LNCaP clone FGC (cell line): ENCODE data around the gene SLC43A3.

ENCODE experiments used
- DNase-seq: peaks from one replicate; pipeline ENCODE4 v3.0.0-alpha.2; 2011; ENCODE audit warnings: low read depth
- H3K4me3 ChIP-seq: 2 replicates; pipeline ENCODE4 v1.5.1; 2011; ENCODE audit warnings: mild to moderate bottlenecking, low read depth, low read length, control low read depth
- CTCF ChIP-seq: IDR thresholded peaks from 2 replicates; pipeline ENCODE4 v1.5.1; 2012; ENCODE audit warnings: mild to moderate bottlenecking; ENCODE audit not compliant: control insufficient read depth, insufficient read depth; ENCODE audit errors: extremely low read depth

Gene SLC43A3

GRCh38 chr11:57459164-57460021 lies 32.5 kb upstream of the SLC43A3 start:
- H3K4me3 ChIP-seq, result peak overlapping the region; percentile 70
- TF ChIP-seq CTCF, result no peak
- no peak for DNase-seq

GRCh38 chr11:57458410-57459163 lies 31.7 kb upstream of the SLC43A3 start:
- no peak for DNase-seq
- no peak overlapping the region for H3K4me3 ChIP-seq
- peak; percentile 66 for TF ChIP-seq CTCF

GRCh38 chr11:57458060-57458409 lies 31.1 kb upstream of the SLC43A3 start:
- DNase-seq, result no peak
- TF ChIP-seq CTCF, result no peak
- no peak overlapping the region for H3K4me3 ChIP-seq

GRCh38 chr11:57457643-57458023 lies 30.7 kb upstream of the SLC43A3 start:
- no peak overlapping the region for H3K4me3 ChIP-seq
- no peak for DNase-seq
- no peak for TF ChIP-seq CTCF

- TF ChIP-seq CTCF, result peak; percentile 97
- DNase-seq, result no peak
- H3K4me3 ChIP-seq, result no peak overlapping the region
Measured at GRCh38 chr11:57456960-57457642, 30.2 kb upstream of the SLC43A3 start.

GRCh38 chr11:57453543-57454177 lies 26.7 kb upstream of the SLC43A3 start:
- no peak for TF ChIP-seq CTCF
- H3K4me3 ChIP-seq, result no peak overlapping the region

More at GRCh38 chr11:57453543-57454177, 26.7 kb upstream of the SLC43A3 start:
- no peak for DNase-seq
